Natural killer cell (primary cell): ENCODE results near the gene INAFM2. TPM values are rescaled to one million over a fixed set of nuclear protein-coding genes. Genes with fewer than 3 reads are reported as not detected.
A peak's percentile ranks its signal among the peaks of the same experiment; 100 is the strongest.

Source experiments
- ATAC-seq, 3 donors: fragments of 150-1000 bp in 2 of 3; fragments of 200-7000 bp in 1 of 3; cut with Tn5 transposase; 1 replicate in 1 of 3; 2 replicates in 2 of 3; pipeline ENCODE4 v1.10.0; 2021; ENCODE audit warnings: mild to moderate bottlenecking in 2 of 3, moderate library complexity in 2 of 3
- DNase-seq, 2 donors: peaks; one replicate each; pipeline versions ENCODE4 v3.0.0 to v3.0.0-alpha.2; 2013 to 2021; ENCODE audit warnings: mixed read lengths in 1 of 2
- H3K27ac ChIP-seq: one replicate; pipeline ENCODE4 v1.5.1; 2013; ENCODE audit warnings: mild to moderate bottlenecking, low read length
- H3K27me3 ChIP-seq: one replicate; pipeline ENCODE4 v1.6.1; 2013; ENCODE audit warnings: low read length; ENCODE audit not compliant: control insufficient read depth, insufficient read depth
- H3K36me3 ChIP-seq: one replicate; pipeline ENCODE4 v1.6.1; 2013; ENCODE audit warnings: low read length; ENCODE audit not compliant: control insufficient read depth, insufficient read depth
- H3K4me1 ChIP-seq: one replicate; pipeline ENCODE4 v1.6.1; 2013; ENCODE audit warnings: low read length; ENCODE audit not compliant: control insufficient read depth, insufficient read depth
- H3K4me3 ChIP-seq: one replicate; pipeline ENCODE4 v1.5.1; 2013; ENCODE audit warnings: low read length
- H3K9me3 ChIP-seq: one replicate; pipeline ENCODE4 v1.6.1; 2013; ENCODE audit warnings: low read length; ENCODE audit not compliant: control insufficient read depth, insufficient read depth
- H3K27ac Mint-ChIP-seq, 2 donors: one replicate each; pipeline ENCODE4 v1.8.0; 2022; ENCODE audit warnings: mild to moderate bottlenecking in 2 of 2, mixed read lengths in 2 of 2, moderate library complexity in 1 of 2
- H3K27me3 Mint-ChIP-seq, 2 donors: one replicate each; pipeline ENCODE4 v1.8.0; 2022; ENCODE audit warnings: low read depth in 2 of 2, mixed read lengths in 2 of 2
- H3K36me3 Mint-ChIP-seq: one replicate; pipeline ENCODE4 v1.8.0; 2022; ENCODE audit warnings: mixed read lengths
- H3K4me1 Mint-ChIP-seq, 2 donors: one replicate each; pipeline ENCODE4 v1.8.0; 2022; ENCODE audit warnings: mixed read lengths in 2 of 2
- H3K4me3 Mint-ChIP-seq: one replicate; pipeline ENCODE4 v1.8.0; 2022; ENCODE audit warnings: mild to moderate bottlenecking, moderate library complexity, mixed read lengths
- H3K9me3 Mint-ChIP-seq, 2 donors: one replicate each; pipeline ENCODE4 v1.8.0; 2022; ENCODE audit warnings: mixed read lengths in 2 of 2
- CTCF ChIP-seq: fragments of 200-600 bp; IDR thresholded peaks from one replicate; pipeline ENCODE4 v1.8.0; 2022; ENCODE audit warnings: antibody characterized with exemption
- WGBS: methylation state at CpG from one replicate; pipeline ENCODE4 v1.1.7; 2013; ENCODE audit warnings: missing lambda C conversion rate; ENCODE audit not compliant: insufficient coverage; 5-methylcytosine and 5-hydroxymethylcytosine counted together
- intact Hi-C: fragments of 100-400 bp; cut with micrococcal nuclease; formaldehyde crosslinking; loops from one replicate; pipeline ENCODE4 v1.14.2; 2022
- total RNA-seq, 4 donors: library from RNA; stranded (reverse); fragments of 120-200 nt in 1 of 4; gene quantifications; one replicate each; pipeline versions ENCODE4 v1.2.3 to v1.2.4, GENCODE V29; 2013 to 2022

Gene INAFM2
- total RNA-seq, 3 donors from 2014 or later (not counting 1 experiment from before 2014, with no cell fraction given): 14.0 to 21.7 (median 15.1) TPM

DNA sequence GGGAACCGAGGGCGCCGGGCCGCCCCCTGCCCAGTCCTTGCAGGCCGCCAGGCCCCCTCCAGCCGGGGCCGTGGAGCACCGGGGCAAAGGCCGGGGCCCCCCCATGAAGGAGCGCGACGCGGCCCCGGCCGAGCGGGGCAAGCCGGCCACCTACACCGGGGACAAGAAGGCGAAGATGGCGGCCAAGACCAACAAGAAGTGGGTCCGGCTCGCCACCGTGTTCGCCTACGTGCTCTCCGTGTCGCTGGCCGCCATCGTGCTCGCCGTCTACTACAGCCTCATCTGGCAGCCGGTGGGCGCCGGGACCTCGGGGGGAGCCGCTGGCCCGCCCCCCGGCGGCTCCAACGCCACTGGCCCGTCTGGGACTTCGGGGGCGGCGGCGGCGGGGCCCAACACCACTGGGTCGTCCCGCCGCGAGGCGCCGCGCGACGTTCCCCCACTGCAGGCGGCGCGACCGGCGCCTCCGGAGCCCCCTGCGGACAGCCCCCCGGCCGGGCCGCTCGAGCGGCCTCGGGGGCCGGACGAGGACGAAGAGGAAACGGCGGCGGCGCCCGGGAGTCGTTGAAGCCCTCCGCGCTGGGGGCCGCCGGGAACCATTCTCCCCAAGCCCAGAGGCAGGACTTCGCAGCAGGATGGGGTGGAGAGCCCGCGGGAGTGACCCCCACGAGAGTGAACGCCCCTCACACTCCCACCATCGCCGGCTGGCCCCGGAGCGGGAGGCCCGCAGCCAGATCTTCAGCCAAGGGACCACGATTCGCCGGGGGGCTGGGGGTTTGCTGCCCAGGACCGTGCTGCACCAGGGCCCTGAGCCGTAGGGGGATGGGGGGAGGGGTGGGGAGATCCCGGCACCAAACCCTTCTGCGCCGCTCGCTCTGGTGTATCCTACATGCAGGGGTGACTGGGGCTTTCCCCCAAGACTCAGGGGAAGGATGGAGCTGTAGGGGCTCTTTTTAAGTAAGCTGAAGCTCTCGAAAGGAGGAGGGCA lies 753 bp downstream of the INAFM2 start:
- Histone ChIP-seq H3K36me3 (no peaks in the 10 kb centered on the region), H3K4me3 (peak overlapping the region; percentile 35), H3K4me1 (peaks cover 23% of the 10 kb centered on the region), H3K9me3 (no peaks in the 10 kb centered on the region), H3K27me3 (no peaks in the 10 kb centered on the region), H3K27ac (no peak overlapping the region)
- TF ChIP-seq CTCF: no peak
- intact Hi-C loops: loop anchor here (1.0 to 2.0 kb wide), 2 partner anchors 15 to 34 kb away; partner anchors contain the start of gene DISP2
- DNase-seq (peak in 1 of 2 donors; percentile 72), ATAC-seq (peak; percentile 1)
- Mint-ChIP-seq H3K4me1 (peaks cover 44 to 58% of the 10 kb centered on the region in 2 donors), H3K9me3 (no peaks in the 10 kb centered on the region), H3K4me3 (peak overlapping the region; percentile 83), H3K27ac (peak overlapping the region; percentile 33 to 53), H3K27me3 (no peaks in the 10 kb centered on the region), H3K36me3 (no peaks in the 10 kb centered on the region)
- under 1% methylated on average over 101 of the region's 101 CpGs for WGBS

DNA sequence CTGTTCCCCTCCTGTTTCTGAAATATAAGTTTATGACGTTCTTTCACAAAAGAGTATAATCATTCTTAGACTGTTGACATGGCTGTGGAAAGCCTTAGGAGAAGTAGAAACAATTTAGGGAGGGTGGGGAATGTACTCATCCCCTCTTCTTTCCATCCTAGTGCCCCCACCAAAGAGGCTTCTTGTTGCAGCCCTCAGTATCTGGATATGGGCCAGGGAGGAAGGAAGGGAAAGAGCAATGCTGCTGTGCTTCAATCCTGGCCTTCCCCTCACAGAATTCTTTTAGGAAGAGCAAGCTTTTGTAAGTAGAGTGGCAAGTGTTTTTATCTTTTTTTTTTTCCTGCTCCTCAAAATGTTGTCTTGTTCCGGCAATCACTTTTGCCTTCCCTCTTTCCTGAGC lies 1.7 kb downstream of the INAFM2 start:
- intact Hi-C loops: loop anchor here (2.0 kb wide), 1 partner anchor 14 kb away; no protein-coding TSS in a partner anchor
- H3K36me3 ChIP-seq: no peaks in the 10 kb centered on the region
- Mint-ChIP-seq H3K9me3 (no peaks in the 10 kb centered on the region), H3K36me3 (no peaks in the 10 kb centered on the region), H3K4me3 (peak overlapping the region; percentile 83), H3K27ac (peak overlapping the region; percentile 33 to 53), H3K4me1 (peaks cover 44 to 58% of the 10 kb centered on the region in 2 donors), H3K27me3 (peaks cover 0 to 2% of the 10 kb centered on the region in 2 donors)
- DNase-seq: no peak
- H3K4me1 ChIP-seq: peaks cover 24% of the 10 kb centered on the region
- no peak overlapping the region for H3K4me3 ChIP-seq
- H3K27ac ChIP-seq: no peak overlapping the region
- 90% methylated on average over 1 of the region's 2 CpGs for WGBS
- no peak for TF ChIP-seq CTCF
- H3K9me3 ChIP-seq: no peaks in the 10 kb centered on the region
- H3K27me3 ChIP-seq: no peaks in the 10 kb centered on the region
- no peak for ATAC-seq

- intact Hi-C loops: loop anchor here (2.0 kb wide), 1 partner anchor 13 kb away; no protein-coding TSS in a partner anchor
- no peaks in the 10 kb centered on the region for H3K36me3 ChIP-seq
- H3K36me3 Mint-ChIP-seq: no peaks in the 10 kb centered on the region
- H3K4me3 Mint-ChIP-seq: no peak overlapping the region
- H3K9me3 Mint-ChIP-seq: no peaks in the 10 kb centered on the region
- TF ChIP-seq CTCF: no peak
- H3K4me1 ChIP-seq: peaks cover 25% of the 10 kb centered on the region
- no peak overlapping the region for H3K27ac Mint-ChIP-seq
- ATAC-seq: no peak
- H3K4me3 ChIP-seq: no peak overlapping the region
- no peak overlapping the region for H3K27ac ChIP-seq
- no peaks in the 10 kb centered on the region for H3K9me3 ChIP-seq
- no peaks in the 10 kb centered on the region for H3K27me3 ChIP-seq
- peaks cover 43 to 58% of the 10 kb centered on the region in 2 donors for H3K4me1 Mint-ChIP-seq
- no peak for DNase-seq
- peaks cover 0 to 2% of the 10 kb centered on the region in 2 donors for H3K27me3 Mint-ChIP-seq
- WGBS: 100% methylated on average over 2 of the region's 2 CpGs
These were observed 2.2 kb downstream of the INAFM2 start for GRCh38 chr15:40325700-40326099.
